HFF-Myc (cell line): ENCODE measurements around the gene ZBTB42.

ENCODE experiments used
- DNase-seq: peaks from one replicate; pipeline ENCODE4 v3.0.0-alpha.2; 2011; ENCODE audit warnings: low read depth; ENCODE audit errors: extremely low read depth
- H3K4me3 ChIP-seq: replicated peaks from 2 replicates; pipeline ENCODE4 v1.5.1; 2011; ENCODE audit warnings: low read depth, mild to moderate bottlenecking, control low read depth, low read length
- CTCF ChIP-seq: IDR thresholded peaks from 2 replicates; pipeline ENCODE4 v1.5.1; 2012; ENCODE audit warnings: mild to moderate bottlenecking, low read depth, low read length, control low read depth; ENCODE audit errors: missing control alignments

Gene ZBTB42

GRCh38 chr14:104852280-104852663 lies 51.4 kb downstream of the ZBTB42 start:
- DNase-seq: no peak

More at GRCh38 chr14:104852280-104852663, 51.4 kb downstream of the ZBTB42 start:
- no peak overlapping the region for H3K4me3 ChIP-seq
- TF ChIP-seq CTCF: no peak
